HG03442 (cell line): ENCODE results near the gene TAF4.
"Not testable (repeated sequence)": the region's sequence is repeated elsewhere in the genome, so short reads cannot be mapped to it uniquely, and the experiment has no call there.

ENCODE experiments used
- ATAC-seq: cut with Tn5 transposase; IDR thresholded peaks from one replicate; pipeline ENCODE4 v1.9.1; 2021; ENCODE audit warnings: mild to moderate bottlenecking, moderate library complexity; ENCODE audit not compliant: unreplicated experiment

The TAF4 gene

GRCh38 chr20:61982191-61982950 lies 83.3 kb downstream of the TAF4 start:
- ATAC-seq: no peak

- not testable (repeated sequence) for ATAC-seq
Measured at GRCh38 chr20:61981691-61982090, 84.0 kb downstream of the TAF4 start.

GRCh38 chr20:61980647-61981583 lies 84.8 kb downstream of the TAF4 start:
- no peak for ATAC-seq

- no peak for ATAC-seq
Measured at GRCh38 chr20:61979701-61980635, 85.7 kb downstream of the TAF4 start.

- no peak for ATAC-seq
Measured at GRCh38 chr20:61979090-61979489, 86.6 kb downstream of the TAF4 start.

GRCh38 chr20:61978491-61978890 lies 87.2 kb downstream of the TAF4 start:
- ATAC-seq: no peak

GRCh38 chr20:61977419-61977786 lies 88.3 kb downstream of the TAF4 start:
- ATAC-seq: no peak

GRCh38 chr20:61976644-61977418 lies 88.8 kb downstream of the TAF4 start:
- ATAC-seq: no peak

GRCh38 chr20:61976263-61976643 lies 89.4 kb downstream of the TAF4 start:
- ATAC-seq: no peak

- no peak for ATAC-seq
Measured at GRCh38 chr20:61975407-61976129, 90.1 kb downstream of the TAF4 start.

- ATAC-seq: no peak
Measured at GRCh38 chr20:61974357-61974665, 91.4 kb downstream of the TAF4 start.

GRCh38 chr20:61973515-61974356 lies 91.9 kb downstream of the TAF4 start:
- ATAC-seq: no peak

- no peak for ATAC-seq
Measured at GRCh38 chr20:61972636-61973508, 92.8 kb downstream of the TAF4 start.

GRCh38 chr20:61971595-61971994 lies 94.1 kb downstream of the TAF4 start:
- ATAC-seq: not testable (repeated sequence)

- no peak for ATAC-seq
Measured at GRCh38 chr20:61970357-61970756, 95.3 kb downstream of the TAF4 start.

GRCh38 chr20:61969806-61970205 lies 95.9 kb downstream of the TAF4 start:
- no peak for ATAC-seq

- no peak for ATAC-seq
Measured at GRCh38 chr20:61968932-61969331, 96.7 kb downstream of the TAF4 start.
